Esophagus squamous epithelium (tissue), 4 donors: Measurements from ENCODE around the gene SUPT3H.

ENCODE experiments used
- POLR2A ChIP-seq, 4 donors: fragments of 450-650 bp; IDR thresholded peaks; one replicate each; pipeline ENCODE4 v1.6.1; 2017; ENCODE audit warnings: antibody characterized with exemption in 4 of 4, mild to moderate bottlenecking in 4 of 4, moderate library complexity in 3 of 4
- TF ChIP-seq, protein P1 (sequence below), 6 experiments: fragments of 450-650 bp in 4 of 6; fragments of 200-600 bp in 2 of 6; sonication (generic) in 2 of 6; IDR thresholded peaks; one replicate each; pipeline ENCODE4 v1.5.1; 2016 to 2019; ENCODE audit warnings: antibody characterized with exemption in 6 of 6, mild to moderate bottlenecking in 4 of 6, moderate library complexity in 4 of 6

DNA sequence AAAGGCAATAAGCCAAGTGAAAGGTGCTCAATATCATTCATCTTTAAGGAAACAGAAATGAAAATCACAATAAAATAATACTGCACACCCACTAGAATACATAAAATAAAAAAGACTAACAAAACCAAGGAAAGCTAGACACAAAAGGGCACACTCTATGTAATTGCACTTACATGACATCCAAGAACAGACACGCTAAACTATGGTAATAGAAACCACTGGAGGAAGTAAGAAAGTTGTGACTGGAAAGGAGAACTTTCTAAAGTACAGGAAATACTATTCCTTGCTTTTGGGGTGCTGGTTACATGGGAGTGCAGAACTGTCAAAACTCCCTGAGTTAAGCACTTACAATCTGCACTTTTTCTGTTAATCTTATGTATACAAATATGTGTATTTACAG is 303.3 kb downstream of the SUPT3H start:
- TF ChIP-seq, protein P1, sequence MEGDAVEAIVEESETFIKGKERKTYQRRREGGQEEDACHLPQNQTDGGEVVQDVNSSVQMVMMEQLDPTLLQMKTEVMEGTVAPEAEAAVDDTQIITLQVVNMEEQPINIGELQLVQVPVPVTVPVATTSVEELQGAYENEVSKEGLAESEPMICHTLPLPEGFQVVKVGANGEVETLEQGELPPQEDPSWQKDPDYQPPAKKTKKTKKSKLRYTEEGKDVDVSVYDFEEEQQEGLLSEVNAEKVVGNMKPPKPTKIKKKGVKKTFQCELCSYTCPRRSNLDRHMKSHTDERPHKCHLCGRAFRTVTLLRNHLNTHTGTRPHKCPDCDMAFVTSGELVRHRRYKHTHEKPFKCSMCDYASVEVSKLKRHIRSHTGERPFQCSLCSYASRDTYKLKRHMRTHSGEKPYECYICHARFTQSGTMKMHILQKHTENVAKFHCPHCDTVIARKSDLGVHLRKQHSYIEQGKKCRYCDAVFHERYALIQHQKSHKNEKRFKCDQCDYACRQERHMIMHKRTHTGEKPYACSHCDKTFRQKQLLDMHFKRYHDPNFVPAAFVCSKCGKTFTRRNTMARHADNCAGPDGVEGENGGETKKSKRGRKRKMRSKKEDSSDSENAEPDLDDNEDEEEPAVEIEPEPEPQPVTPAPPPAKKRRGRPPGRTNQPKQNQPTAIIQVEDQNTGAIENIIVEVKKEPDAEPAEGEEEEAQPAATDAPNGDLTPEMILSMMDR (IDR thresholded peaks at IDR 0.05) = no peak
- no peak for TF ChIP-seq POLR2A (IDR thresholded peaks at IDR 0.05)
